NCI-H748 (cell line): Measurements from ENCODE around the gene DNAAF5.
A peak's percentile ranks its signal among the peaks of the same experiment; 100 is the strongest.
"Not testable (repeated sequence)": the region's sequence is repeated elsewhere in the genome, so short reads cannot be mapped to it uniquely, and the experiment has no call there.

Experiments used
- DNase-seq: peaks from one replicate; lab custom pipeline; 2025; ENCODE audit not compliant: unreplicated experiment; lab: John Stamatoyannopoulos, UW

DNAAF5 gene

GRCh38 chr7:802500-803242 is 76.2 kb downstream of the DNAAF5 start:
- DNase-seq: no peak

DNA sequence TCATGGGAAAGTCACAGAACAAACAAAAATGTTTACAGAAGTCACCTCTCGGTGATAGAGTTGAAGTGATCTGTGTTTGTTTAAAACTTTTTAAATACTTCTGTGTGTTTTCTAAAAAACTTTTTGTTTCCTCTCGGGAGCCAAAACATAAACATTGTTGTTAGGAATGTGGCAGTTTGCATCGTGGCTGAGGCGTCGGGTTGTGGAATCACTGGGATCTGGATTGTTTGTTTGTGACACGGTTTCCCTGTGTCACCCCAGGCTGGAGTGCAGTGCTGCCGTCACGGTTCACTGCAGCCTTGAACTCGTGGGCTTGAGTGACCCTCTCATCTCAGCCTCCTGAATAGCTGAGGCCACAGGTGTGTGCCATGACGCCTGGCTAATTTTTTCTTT is 76.7 kb downstream of the DNAAF5 start:
- DNase-seq: no peak

DNA sequence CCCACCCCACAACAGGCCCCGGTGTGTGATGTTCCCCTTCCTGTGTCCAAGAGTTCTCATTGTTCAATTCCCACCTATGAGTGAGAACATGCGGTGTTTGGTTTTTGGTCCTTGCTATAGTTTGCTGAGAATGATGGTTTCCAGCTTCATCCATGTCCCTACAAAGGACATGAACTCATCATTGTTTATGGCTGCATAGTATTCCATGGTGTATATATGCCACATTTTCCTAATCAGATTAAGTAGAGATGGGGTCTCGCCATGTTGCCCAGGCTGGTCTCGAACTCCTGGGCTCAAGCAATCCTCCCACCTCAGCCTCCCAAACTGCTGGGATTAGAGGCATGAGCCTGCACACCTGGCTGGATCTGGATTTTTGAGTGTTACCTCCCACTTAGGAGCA is 77.3 kb downstream of the DNAAF5 start:
- not testable (repeated sequence) for DNase-seq

GRCh38 chr7:805261-805660 is 78.8 kb downstream of the DNAAF5 start:
- peak; percentile 16 for DNase-seq

DNA sequence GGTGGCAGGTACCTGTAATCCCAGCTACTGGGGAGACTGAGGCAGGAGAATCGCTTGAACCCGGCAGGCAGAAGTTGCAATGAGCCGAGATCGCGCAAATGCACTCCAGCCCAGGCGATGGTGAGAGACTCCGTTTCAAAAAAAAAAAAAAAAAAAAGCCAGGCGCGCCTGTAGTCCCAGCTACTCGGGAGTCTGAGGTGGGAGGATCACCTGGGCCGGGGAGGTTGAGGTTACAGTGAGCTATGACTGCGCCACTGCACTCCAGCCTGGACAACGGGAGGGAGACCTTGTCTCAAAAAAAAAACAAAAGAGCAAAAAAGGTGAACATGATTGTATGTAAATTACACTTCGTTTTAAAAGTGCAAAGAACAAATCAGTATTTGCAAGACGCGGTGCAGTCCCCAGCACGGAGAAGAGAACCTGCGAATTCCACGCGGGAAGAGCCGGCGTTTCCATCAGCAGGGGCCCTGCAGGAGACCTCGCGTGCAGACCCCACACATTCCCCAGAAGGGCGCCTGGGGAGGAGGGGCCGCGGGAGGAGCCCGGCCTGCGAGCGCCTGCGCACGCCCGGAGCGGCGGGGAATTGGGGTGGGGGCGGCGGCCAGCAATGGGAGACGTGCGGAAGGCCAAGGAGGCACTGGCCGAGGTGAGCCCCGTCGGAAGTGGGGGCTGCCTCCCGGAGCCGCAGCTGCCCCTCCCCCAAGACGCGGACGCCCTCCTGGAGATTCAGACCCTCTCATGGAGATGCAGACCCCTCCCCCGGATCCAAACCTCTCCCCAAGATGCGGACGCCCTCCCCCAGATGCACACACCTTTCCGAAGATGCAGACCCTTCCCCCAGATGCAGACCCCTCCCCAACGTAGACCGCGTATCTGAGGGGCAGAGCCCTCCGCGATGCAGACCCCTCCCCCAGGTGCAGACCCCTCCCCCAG is 89.1 kb downstream of the DNAAF5 start:
- peak; percentile 79 for DNase-seq

GRCh38 chr7:816300-816750 is 89.8 kb downstream of the DNAAF5 start:
- peak; percentile 99 for DNase-seq

DNA sequence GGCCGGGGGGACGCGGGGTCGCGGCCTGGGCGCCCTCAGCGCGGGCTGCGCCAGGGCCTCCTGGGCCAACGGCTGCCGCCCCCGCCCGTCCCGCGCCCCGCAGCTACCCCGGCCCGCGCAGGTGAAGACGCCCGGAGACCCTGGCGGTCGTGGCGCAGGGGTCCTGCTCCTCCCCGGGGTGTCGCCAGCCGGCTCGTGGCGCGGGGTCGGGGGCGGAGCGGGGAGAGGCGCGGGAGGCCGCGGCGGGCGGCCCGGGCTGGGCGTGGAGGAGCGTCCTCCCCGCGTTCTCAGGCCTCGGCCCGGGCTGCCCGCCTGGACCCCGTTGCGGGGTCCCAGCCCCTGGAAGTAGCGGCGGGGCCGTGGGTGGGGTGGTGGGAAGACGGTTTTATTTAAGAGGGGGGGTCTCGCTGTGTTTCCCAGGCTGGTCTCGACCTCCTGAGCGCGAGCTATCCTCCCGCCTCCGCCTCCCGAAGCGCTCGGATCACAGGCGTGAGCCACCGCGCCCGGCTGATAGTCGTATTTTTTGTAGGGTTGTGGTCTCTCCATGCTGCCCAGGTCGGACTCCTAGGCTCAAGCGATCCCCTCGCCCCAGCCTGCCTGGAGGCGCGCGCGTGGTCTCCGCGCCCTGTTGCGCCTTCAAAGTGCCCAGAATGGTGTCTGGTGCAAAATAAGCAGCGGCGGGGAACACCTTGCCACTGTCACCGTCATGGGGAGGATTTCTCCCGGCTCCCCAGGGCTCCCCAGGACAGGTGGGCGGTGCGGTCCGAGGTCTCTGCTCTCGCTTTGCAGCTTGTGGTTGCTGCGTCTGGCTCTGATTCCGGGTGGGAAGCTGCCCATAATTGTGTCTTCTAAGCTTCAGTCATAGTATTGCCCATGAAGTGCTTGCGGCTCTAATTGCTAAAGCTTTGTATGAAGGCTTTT is 90.5 kb downstream of the DNAAF5 start:
- DNase-seq: peak; percentile 61

GRCh38 chr7:818031-818699 is 91.7 kb downstream of the DNAAF5 start:
- DNase-seq: peak; percentile 26

DNA sequence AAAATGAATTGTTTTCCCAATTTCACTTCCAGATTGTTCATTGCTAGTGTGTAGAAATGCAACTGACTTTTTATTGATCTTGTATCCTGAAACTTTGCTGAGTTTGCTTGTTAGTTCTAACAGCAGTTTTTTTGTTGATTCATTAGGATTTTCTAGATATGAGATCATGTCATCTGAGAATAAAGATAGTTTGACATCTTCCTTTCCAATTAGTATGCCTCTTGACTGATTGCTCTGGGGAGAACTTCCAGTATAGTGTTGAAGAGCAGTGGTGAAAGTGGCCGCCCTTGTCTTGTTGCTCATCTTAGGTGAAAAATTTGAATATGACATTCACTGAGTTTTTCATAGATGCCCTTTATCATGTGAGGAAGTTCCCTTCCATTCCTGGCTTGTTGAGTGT is 93.8 kb downstream of the DNAAF5 start:
- no peak for DNase-seq

- no peak for DNase-seq
Measured at GRCh38 chr7:821688-822087, 95.2 kb downstream of the DNAAF5 start.

- DNase-seq: no peak
Measured at GRCh38 chr7:822692-823276, 96.3 kb downstream of the DNAAF5 start.

DNA sequence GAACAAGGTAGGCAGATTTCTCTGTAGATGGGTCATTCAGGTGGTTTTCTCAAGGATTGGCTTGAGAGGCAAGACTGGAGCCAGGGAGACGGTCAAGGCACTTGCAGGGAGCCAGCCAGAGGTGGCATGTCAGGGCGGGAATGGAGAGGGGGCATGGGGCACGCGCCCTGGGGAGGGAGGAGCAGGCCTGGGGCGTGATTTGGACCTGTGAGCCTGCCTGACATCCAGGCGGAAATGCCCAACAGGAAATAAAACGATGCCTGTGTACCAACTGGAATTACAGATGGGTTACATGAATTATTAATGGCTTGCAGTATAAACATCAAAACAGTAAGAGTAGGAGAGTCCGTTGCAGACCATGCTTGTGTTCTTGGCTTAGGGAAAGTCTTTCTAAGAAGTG is 97.2 kb downstream of the DNAAF5 start:
- DNase-seq: no peak

GRCh38 chr7:824081-824480 is 97.6 kb downstream of the DNAAF5 start:
- DNase-seq: no peak

DNA sequence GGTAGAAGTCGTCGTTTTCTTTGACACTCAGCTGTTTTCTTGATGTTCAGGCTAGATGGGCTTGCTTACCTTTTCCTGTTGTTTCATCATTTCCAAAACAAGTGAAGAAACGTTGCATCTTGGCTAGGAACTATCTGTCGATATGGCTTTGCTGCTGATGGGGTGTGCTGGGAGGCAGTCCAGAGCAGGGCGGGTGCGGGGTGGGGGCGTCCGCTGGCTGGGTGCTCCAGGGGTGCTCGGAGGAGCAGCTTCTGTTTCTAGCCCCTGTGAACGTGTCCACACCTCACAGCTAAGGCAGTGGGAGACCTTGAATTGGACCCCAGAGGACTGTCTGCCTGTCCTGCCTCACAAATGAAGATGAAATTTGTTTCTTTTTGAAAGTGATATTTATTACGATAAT is 98.2 kb downstream of the DNAAF5 start:
- no peak for DNase-seq

GRCh38 chr7:825386-825785 is 98.9 kb downstream of the DNAAF5 start:
- no peak for DNase-seq

DNA sequence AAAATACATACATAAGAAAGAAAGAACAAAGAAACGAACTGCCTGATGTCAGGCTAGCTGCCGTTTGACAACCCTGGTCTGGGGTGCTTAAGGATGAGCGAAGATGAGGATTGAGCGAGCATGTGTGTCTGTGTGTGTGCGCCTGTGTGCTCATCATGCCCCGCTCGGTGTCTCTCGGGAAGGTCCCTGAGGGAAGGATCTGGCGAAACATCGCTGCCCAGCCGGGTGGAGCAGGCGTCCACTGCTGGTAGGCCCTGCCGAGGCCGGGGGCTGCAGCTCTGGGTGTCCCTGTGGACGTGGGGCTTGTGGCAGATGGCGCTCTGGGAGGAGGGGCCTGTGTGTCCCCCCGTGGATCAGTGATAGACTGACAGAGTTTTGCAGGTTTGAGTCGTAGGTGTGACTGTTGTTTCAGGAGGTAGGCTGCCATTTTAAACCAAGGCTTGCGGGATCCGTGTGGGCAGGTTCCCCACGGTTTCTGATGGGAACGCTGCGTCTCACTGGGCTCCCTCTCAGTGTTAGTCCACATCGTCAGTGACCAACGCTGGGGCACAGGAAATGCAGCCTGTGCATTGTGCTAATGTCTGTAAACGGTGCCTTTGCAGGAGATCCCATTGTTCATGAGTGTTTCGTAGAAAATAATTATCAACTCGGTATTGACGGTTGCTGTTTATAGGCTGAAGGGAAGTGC is 99.9 kb downstream of the DNAAF5 start:
- DNase-seq: no peak

DNA sequence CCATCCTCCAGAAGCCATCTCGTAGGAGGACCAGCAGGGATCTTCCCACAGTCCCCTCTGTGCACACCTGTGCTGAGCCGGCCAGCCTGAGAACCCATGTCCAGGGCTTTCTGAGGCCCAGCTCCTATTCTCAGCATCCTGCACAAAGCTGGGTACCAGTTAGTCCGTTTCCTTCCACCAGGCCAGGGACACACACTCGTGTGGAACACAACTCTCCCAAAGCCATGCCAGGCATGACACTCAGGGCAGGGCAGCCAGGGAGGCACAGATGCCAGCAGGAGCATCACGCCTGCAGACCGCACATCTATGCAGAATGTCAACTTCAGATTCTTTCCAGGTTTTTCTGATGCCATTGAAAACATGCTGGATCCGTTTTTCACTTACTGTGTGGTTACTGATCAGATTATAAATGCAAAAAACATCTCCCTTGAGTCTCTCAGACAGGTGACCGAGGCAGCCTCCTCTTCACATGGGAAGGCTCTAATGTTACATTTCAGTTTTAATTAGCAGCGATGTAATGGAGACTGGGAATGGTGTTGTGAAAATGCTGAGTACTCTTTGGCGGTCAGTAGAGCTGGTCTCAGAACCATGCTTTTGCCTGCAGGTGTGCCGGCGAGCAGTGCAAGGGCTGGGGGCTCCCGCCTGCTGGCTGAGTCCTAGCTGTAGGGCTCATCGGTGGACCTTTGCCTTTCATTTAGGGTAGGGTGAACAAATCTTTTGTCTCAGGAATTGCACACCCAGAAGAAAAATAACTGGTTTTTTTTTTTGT is 102.5 kb downstream of the DNAAF5 start:
- no peak for DNase-seq

DNA sequence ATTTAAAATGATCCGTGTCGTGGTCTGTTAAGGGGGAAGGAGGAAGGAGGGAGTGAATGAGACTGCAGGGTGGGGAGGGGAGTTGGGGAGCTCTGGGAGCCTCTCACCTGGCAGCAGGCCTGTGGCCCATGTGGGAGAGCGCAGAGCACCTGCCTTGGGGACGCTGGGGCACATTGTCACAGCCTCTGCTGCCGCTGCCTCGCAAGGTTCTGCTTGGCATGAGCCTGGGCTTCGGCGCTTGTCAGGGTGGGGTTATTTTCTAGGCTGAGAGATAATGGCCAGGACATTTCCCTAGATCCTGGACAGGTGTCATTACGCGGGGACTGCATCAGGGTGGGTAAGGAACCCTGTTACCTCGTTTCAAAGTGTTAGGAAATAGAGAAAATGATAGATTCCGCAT is 103.6 kb downstream of the DNAAF5 start:
- DNase-seq: no peak
